ENCODE results near the gene AMPH. TPM values are rescaled to one million over a fixed set of nuclear protein-coding genes. Genes with fewer than 3 reads are reported as not detected.

The AMPH gene
- total and polyA plus RNA-seq, 2 of the 4 experiments (the other 2 are of a cell fraction): 3.9 to 4.8 TPM

GRCh38 chr7:38425509-38425908 lies 205.7 kb downstream of the AMPH start:
- TF ChIP-seq CTCF (conservative IDR thresholded peaks at IDR 0.05; ENCODE audit: low read depth, low read length) (no peak), MAFK (IDR thresholded peaks at IDR 0.05; ENCODE audit: low read depth, low read length) (no peak), RCOR1 (IDR thresholded peaks at IDR 0.05; ENCODE audit: insufficient replicate concordance, low read length) (no peak), POLR2A (IDR thresholded peaks at IDR 0.05; ENCODE audit: low read depth, low read length) (no peak), USF2 (IDR thresholded peaks at IDR 0.05; ENCODE audit: low read depth, low read length) (no peak), MAZ (IDR thresholded peaks at IDR 0.05; ENCODE audit: borderline replicate concordance, low read depth, low read length) (no peak), CEBPB (IDR thresholded peaks at IDR 0.05; ENCODE audit: low read depth, low read length) (no peak), BHLHE40 (IDR thresholded peaks at IDR 0.05; ENCODE audit: low read depth, low read length) (no peak)
- ATAC-seq (ENCODE audit: low read depth) (no peak), DNase-seq (no peak)
- Histone ChIP-seq H2BK5ac (ENCODE audit: low read depth, low read length, poor library complexity, severe bottlenecking) (no peak overlapping the region), H4K8ac (ENCODE audit: low read depth in 2 of 2, low read length in 2 of 2) (no peak overlapping the region), H3K9me1 (ENCODE audit: insufficient read depth, low read length) (no peaks in the 10 kb centered on the region), H3K36me3 (ENCODE audit: control insufficient read depth, insufficient read depth, low read length) (no peaks in the 10 kb centered on the region), H2BK120ac (ENCODE audit: low read depth, low read length) (no peak overlapping the region), H3K14ac (replicated peaks; ENCODE audit: low read depth, low read length) (no peak overlapping the region), H3K4me1 (ENCODE audit: control insufficient read depth, insufficient read depth, low read length) (no peaks in the 10 kb centered on the region), H2AK5ac (ENCODE audit: low read depth, low read length) (no peak overlapping the region), H3K9me3 (ENCODE audit: control insufficient read depth, insufficient read depth, low read length) (no peaks in the 10 kb centered on the region), H3K23ac (ENCODE audit: low read depth, low read length) (no peak overlapping the region), H3K18ac (ENCODE audit: low read depth, low read length) (no peak overlapping the region), H3K27me3 (ENCODE audit: control insufficient read depth, insufficient read depth, low read length) (no peaks in the 10 kb centered on the region), H3K56ac (ENCODE audit: extremely low read depth, insufficient read depth, low read length) (no peak overlapping the region), H3K27ac (ENCODE audit: insufficient read depth, low read length) (no peak overlapping the region), H2BK15ac (ENCODE audit: low read depth, low read length) (no peak overlapping the region), H4K20me1 (ENCODE audit: insufficient read depth, low read length) (no peaks in the 10 kb centered on the region), H3K9ac (ENCODE audit: low read depth, low read length) (no peak overlapping the region), H2BK20ac (ENCODE audit: low read depth, low read length) (no peak overlapping the region), H3K4me3 (ENCODE audit: insufficient read depth, low read depth, low read length) (no peak overlapping the region), H3K4me2 (ENCODE audit: low read depth, low read length) (no peak overlapping the region), H4K91ac (ENCODE audit: insufficient read depth, low read depth, low read length) (no peak overlapping the region), H2AFZ (replicated peaks; ENCODE audit: low read length, poor library complexity) (no peak overlapping the region), H4K5ac (ENCODE audit: low read depth, low read length) (no peak overlapping the region), H3K79me1 (ENCODE audit: low read depth in 1 of 2, low read length in 2 of 2) (no peaks in the 10 kb centered on the region), H3K4ac (ENCODE audit: low read depth, low read length) (no peak overlapping the region), H2AK9ac (replicated peaks; ENCODE audit: low read depth, low read length, poor library complexity) (no peak overlapping the region)
- WGBS, 2 experiments (ENCODE audit: extremely low coverage in 2 of 2, insufficient read length in 1 of 2): no CpG with 5 or more reads among the region's 2 CpGs
- CTCF ChIA-PET: interaction anchor here (0.9 kb wide), 1 partner anchor 217 kb away, joined by 3 read pairs; no protein-coding TSS in a partner anchor
- in situ Hi-C loops (cut with MboI; ENCODE audit: low sequenced_read_pairs) (no loop called here), intact Hi-C loops (cut with micrococcal nuclease) (no loop called here), dilution Hi-C loops (cut with HindIII; ENCODE audit: low sequenced_read_pairs, unreplicated experiment) (no loop called here)
- POLR2A ChIA-PET (ENCODE audit: unreplicated experiment): no interaction called here
- BruUV-seq (replicated peaks): no TSS peak
